HepG2 (cell line): ENCODE data around the gene ACOXL. TPM values are rescaled to one million over a fixed set of nuclear protein-coding genes. Genes with fewer than 3 reads are reported as not detected.

Source experiments
- ATAC-seq: fragments of 200-7000 bp; cut with Tn5 transposase; 3 replicates; pipeline ENCODE4 v1.9.1; 2020; ENCODE audit warnings: mild to moderate bottlenecking, moderate library complexity
- BruUV-seq: library from RNA; stranded (reverse); fragments of 400-500 nt; replicated peaks from 2 replicates; lab custom pipeline; 2021; lab: Mats Ljungman, UMichigan
- CTCF ChIA-PET: fragments of 300-600 bp; formaldehyde crosslinking; extraction: SDS; loops from one replicate; lab custom pipeline; 2021; ENCODE audit warnings: low total read pairs, inconsistent platforms, low intra/inter-chr PET ratio; lab: Yijun Ruan, JAX
- POLR2A ChIA-PET: fragments of 350-600 bp; sonication (Branson Sonifier 250); formaldehyde crosslinking; loops from one replicate; lab custom pipeline; 2020; ENCODE audit warnings: antibody characterized with exemption, inconsistent platforms; lab: Yijun Ruan, JAX
- DNase-seq: peaks from one replicate; pipeline ENCODE4 v3.0.0-alpha.2; 2015; ENCODE audit warnings: low spot score
- FAIRE-seq: peaks from 3 replicates; lab custom pipeline; 2011; peaks lifted over from hg19 to GRCh38; lab: Jason Lieb, UNC
- H2AFZ ChIP-seq: one replicate; pipeline ENCODE4 v1.6.1; 2011; ENCODE audit warnings: low read length, inconsistent platforms
- H3K27ac ChIP-seq: fragments of 300-600 bp; 3 replicates; pipeline ENCODE4 v1.8.0; 2011; ENCODE audit warnings: mixed run types, mild to moderate bottlenecking, mixed read lengths, low read length, inconsistent platforms; ENCODE audit not compliant: insufficient read depth; ENCODE audit errors: extremely low read length
- H3K27me3 ChIP-seq, 2 experiments: fragments of 200-600 bp in 1 of 2; 2 replicates in 1 of 2; 3 replicates in 1 of 2; pipeline versions ENCODE4 v1.6.0 to v1.8.0; 2011; ENCODE audit warnings: low read length in 2 of 2, mild to moderate bottlenecking in 2 of 2, moderate library complexity in 2 of 2, inconsistent platforms in 1 of 2; ENCODE audit not compliant: insufficient read depth in 2 of 2, control insufficient read depth in 1 of 2
- H3K36me3 ChIP-seq, 2 experiments: fragments of 200-600 bp in 1 of 2; replicated peaks in 1 of 2; 2 replicates in 1 of 2; 3 replicates in 1 of 2; pipeline versions ENCODE4 v1.5.1 to v1.8.0; 2011; ENCODE audit warnings: low read length in 2 of 2, inconsistent platforms in 1 of 2; ENCODE audit not compliant: insufficient read depth in 2 of 2, control insufficient read depth in 1 of 2
- H3K4me1 ChIP-seq: 2 replicates; pipeline ENCODE4 v1.5.1; 2012; ENCODE audit warnings: low read length, inconsistent platforms; ENCODE audit not compliant: insufficient read depth
- H3K4me2 ChIP-seq: 2 replicates; pipeline ENCODE4 v1.6.0; 2011; ENCODE audit warnings: low read depth, low read length, inconsistent platforms
- H3K4me3 ChIP-seq, 3 experiments: fragments of 200-600 bp in 1 of 3; sonication (generic), shearing (Covaris generic) in 1 of 3; replicated peaks in 1 of 3; 2 replicates each; pipeline ENCODE4 v1.5.1; 2011 to 2016; ENCODE audit warnings: low read length in 3 of 3, inconsistent platforms in 2 of 3, low read depth in 2 of 3, mild to moderate bottlenecking in 2 of 3, control low read depth in 1 of 3, mixed read lengths in 1 of 3; ENCODE audit not compliant: insufficient read depth in 1 of 3
- H3K79me2 ChIP-seq: one replicate; pipeline ENCODE4 v1.6.1; 2011; ENCODE audit warnings: low read length, inconsistent platforms; ENCODE audit not compliant: insufficient read depth
- H3K9ac ChIP-seq: 2 replicates; pipeline ENCODE4 v1.6.0; 2011; ENCODE audit warnings: mild to moderate bottlenecking, low read depth, low read length, inconsistent platforms; ENCODE audit not compliant: insufficient read depth
- H3K9me3 ChIP-seq: 2 replicates; pipeline ENCODE4 v1.5.1; 2012; ENCODE audit warnings: mild to moderate bottlenecking, low read length
- H4K20me1 ChIP-seq: 2 replicates; pipeline ENCODE4 v1.6.0; 2011; ENCODE audit warnings: inconsistent platforms, mild to moderate bottlenecking, low read length, moderate library complexity; ENCODE audit not compliant: insufficient read depth
- ATF4 ChIP-seq, 2 experiments: fragments of 450-650 bp in 1 of 2; sonication (generic) in 1 of 2; formaldehyde crosslinking; IDR thresholded peaks; 2 replicates each; pipeline versions ENCODE4 v1.5.0 to v1.8.0; 2020 to 2022; ENCODE audit warnings: mild to moderate bottlenecking in 1 of 2, missing genetic modification reagents in 1 of 2
- CEBPB ChIP-seq: IDR thresholded peaks from 2 replicates; pipeline ENCODE4 v1.6.1; 2011; ENCODE audit warnings: low read depth, low read length, improper control_type of control experiment, borderline replicate concordance
- KDM4B ChIP-seq: sonication (generic); formaldehyde crosslinking; IDR thresholded peaks from 2 replicates; pipeline ENCODE4 v1.4.0; 2020; ENCODE audit warnings: missing genetic modification reagents
- PAWR ChIP-seq: sonication (generic); formaldehyde crosslinking; IDR thresholded peaks from 2 replicates; pipeline ENCODE4 v1.4.0; 2020; ENCODE audit warnings: missing genetic modification reagents, mild to moderate bottlenecking, borderline replicate concordance
- REST ChIP-seq, 2 experiments: IDR thresholded peaks; 2 replicates each; pipeline ENCODE4 v1.6.1; 2011 to 2012; ENCODE audit warnings: low read length in 2 of 2, borderline replicate concordance in 1 of 2, low read depth in 1 of 2, mild to moderate bottlenecking in 1 of 2, moderate library complexity in 1 of 2
- SRY ChIP-seq: sonication (generic); formaldehyde crosslinking; IDR thresholded peaks from 2 replicates; pipeline ENCODE4 v1.8.0; 2022; ENCODE audit warnings: mild to moderate bottlenecking, missing genetic modification reagents
- ZBTB3 ChIP-seq: sonication (generic); formaldehyde crosslinking; IDR thresholded peaks from 2 replicates; pipeline ENCODE4 v1.4.0; 2020; ENCODE audit warnings: low read depth, mild to moderate bottlenecking, moderate library complexity, missing genetic modification reagents, borderline replicate concordance
- ZBTB7B ChIP-seq: sonication (generic); formaldehyde crosslinking; IDR thresholded peaks from 2 replicates; pipeline ENCODE4 v1.4.0; 2020; ENCODE audit warnings: missing genetic modification reagents
- ZNF510 ChIP-seq: sonication (generic); formaldehyde crosslinking; IDR thresholded peaks from 2 replicates; pipeline ENCODE4 v1.4.0; 2020; ENCODE audit warnings: low read depth, mild to moderate bottlenecking, missing genetic modification reagents
- ZNF768 ChIP-seq: sonication (generic); formaldehyde crosslinking; IDR thresholded peaks from 2 replicates; pipeline ENCODE4 v1.4.0; 2020; ENCODE audit warnings: missing genetic modification reagents
- WGBS: methylation state at CpG from one replicate; pipeline ENCODE4 v1.1.6; 2017; ENCODE audit warnings: low lambda C conversion rate; 5-methylcytosine and 5-hydroxymethylcytosine counted together
- in situ Hi-C: cut with HindIII; loops from 2 replicates; pipeline ENCODE4 v1.10.0; 2017; ENCODE audit warnings: low pct_unique_long_range_greater_than_20kb; ENCODE audit not compliant: extremely low pct_ligation_motif_present
- intact Hi-C: fragments of 100-400 bp; cut with micrococcal nuclease; formaldehyde crosslinking; loops from one replicate; pipeline ENCODE4 v1.10.0; 2022; ENCODE audit not compliant: unreplicated experiment
- polyA plus RNA-seq, 8 experiments: library from polyadenylated mRNA; depleted of rRNA in 3 of 8; stranded (reverse) in 7 of 8; unstranded in 1 of 8; fragments of >200 nt; fragmentation: Illumina TruSeq in 4 of 8; extraction: Trizol in 4 of 8; gene quantifications; 2 replicates each; pipeline versions ENCODE4 v1.2.1 to v1.2.3, GENCODE V29; 2011 to 2016; ENCODE audit warnings: low read depth in 4 of 8, missing spikeins in 1 of 8, mixed read lengths in 1 of 8; ENCODE audit not compliant: insufficient read depth in 1 of 8
- total RNA-seq, 5 experiments: library from RNA; depleted of rRNA; stranded (reverse); fragments of >200 nt; fragmentation: Illumina TruSeq; extraction: Trizol; gene quantifications; 2 replicates each; pipeline ENCODE4 v1.2.3, GENCODE V29; 2016; ENCODE audit warnings: low read depth in 1 of 5
- TF ChIP-seq, protein P1 (sequence below): sonication (generic); formaldehyde crosslinking; IDR thresholded peaks from 2 replicates; pipeline ENCODE4 v1.4.0; 2020; ENCODE audit warnings: low read depth, mild to moderate bottlenecking, missing genetic modification reagents
- TF ChIP-seq, protein P2 (sequence below): sonication (generic); formaldehyde crosslinking; IDR thresholded peaks from 2 replicates; pipeline ENCODE4 v1.8.1; 2023; ENCODE audit warnings: mild to moderate bottlenecking, inconsistent platforms, moderate library complexity, missing genetic modification reagents, borderline replicate concordance
- TF ChIP-seq, protein P3 (sequence below): IDR thresholded peaks from 2 replicates; pipeline ENCODE4 v1.6.1; 2012; ENCODE audit warnings: inconsistent platforms

ACOXL gene
- total and polyA plus RNA-seq, 2 of the 13 experiments (the other 11 are each of a cell fraction or from before 2014, with no cell fraction given) = not detected

- TF ChIP-seq PAWR (CRISPR knock-in tag) (no peak), ZBTB3 (CRISPR knock-in tag) (no peak), REST (IDR thresholded peaks at IDR 0.05; ENCODE audit: borderline replicate concordance in 1 of 2, low read depth in 1 of 2, low read length in 2 of 2) (no peak), CEBPB (no peak), ZBTB7B (CRISPR knock-in tag) (no peak)
- TF ChIP-seq, protein P1, sequence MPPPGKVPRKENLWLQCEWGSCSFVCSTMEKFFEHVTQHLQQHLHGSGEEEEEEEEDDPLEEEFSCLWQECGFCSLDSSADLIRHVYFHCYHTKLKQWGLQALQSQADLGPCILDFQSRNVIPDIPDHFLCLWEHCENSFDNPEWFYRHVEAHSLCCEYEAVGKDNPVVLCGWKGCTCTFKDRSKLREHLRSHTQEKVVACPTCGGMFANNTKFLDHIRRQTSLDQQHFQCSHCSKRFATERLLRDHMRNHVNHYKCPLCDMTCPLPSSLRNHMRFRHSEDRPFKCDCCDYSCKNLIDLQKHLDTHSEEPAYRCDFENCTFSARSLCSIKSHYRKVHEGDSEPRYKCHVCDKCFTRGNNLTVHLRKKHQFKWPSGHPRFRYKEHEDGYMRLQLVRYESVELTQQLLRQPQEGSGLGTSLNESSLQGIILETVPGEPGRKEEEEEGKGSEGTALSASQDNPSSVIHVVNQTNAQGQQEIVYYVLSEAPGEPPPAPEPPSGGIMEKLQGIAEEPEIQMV (CRISPR knock-in tag) = no peak
These were observed 367.9 kb downstream of the ACOXL start (continued) for GRCh38 chr2:111100087-111100764.

GRCh38 chr2:111100765-111101162 is 368.4 kb downstream of the ACOXL start:
- intact Hi-C loops (no loop called here), in situ Hi-C loops (no loop called here)
- Histone ChIP-seq H3K27ac (no peak overlapping the region), H3K4me2 (no peak overlapping the region; the same call in 1 of the 2 replicates), H3K27me3 (peaks cover 0 to 15% of the 10 kb centered on the region in 2 experiments; a peak in 2 of 5 replicates), H3K79me2 (no peaks in the 10 kb centered on the region), H3K36me3 (no peaks in the 10 kb centered on the region), H3K9ac (no peak overlapping the region), H3K4me3 (no peak overlapping the region), H4K20me1 (no peaks in the 10 kb centered on the region), H3K4me1 (0 out of 2 replicates have a peak, but pooled peaks cover 5% of the 10 kb centered on the region), H2AFZ (no peak overlapping the region), H3K9me3 (no peaks in the 10 kb centered on the region)
- BruUV-seq = no TSS peak
- TF ChIP-seq, protein P2, sequence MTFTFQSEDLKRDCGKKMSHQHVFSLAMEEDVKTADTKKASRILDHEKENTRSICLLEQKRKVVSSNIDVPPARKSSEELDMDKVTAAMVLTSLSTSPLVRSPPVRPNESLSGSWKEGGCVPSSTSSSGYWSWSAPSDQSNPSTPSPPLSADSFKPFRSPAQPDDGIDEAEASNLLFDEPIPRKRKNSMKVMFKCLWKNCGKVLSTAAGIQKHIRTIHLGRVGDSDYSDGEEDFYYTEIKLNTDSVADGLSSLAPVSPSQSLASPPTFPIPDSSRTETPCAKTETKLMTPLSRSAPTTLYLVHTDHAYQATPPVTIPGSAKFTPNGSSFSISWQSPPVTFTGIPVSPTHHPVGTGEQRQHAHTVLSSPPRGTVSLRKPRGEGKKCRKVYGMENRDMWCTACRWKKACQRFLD (CRISPR knock-in tag) = no peak
- no peak for TF ChIP-seq SRY (CRISPR knock-in tag)
- TF ChIP-seq, protein P3, sequence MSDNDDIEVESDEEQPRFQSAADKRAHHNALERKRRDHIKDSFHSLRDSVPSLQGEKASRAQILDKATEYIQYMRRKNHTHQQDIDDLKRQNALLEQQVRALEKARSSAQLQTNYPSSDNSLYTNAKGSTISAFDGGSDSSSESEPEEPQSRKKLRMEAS = no peak
- no peak for TF ChIP-seq ZNF768 (CRISPR knock-in tag)
- TF ChIP-seq KDM4B (CRISPR knock-in tag) = no peak
- no peak for TF ChIP-seq ZNF510
- 0 out of 4 replicates have a peak, but pooled peaks of 1 of the 2 experiments have one; percentile 28 for TF ChIP-seq ATF4 (CRISPR knock-in tag; IDR thresholded peaks at IDR 0.05)
- POLR2A ChIA-PET = no interaction called here
- no peak for DNase-seq
- 83% methylated on average over 5 of the region's 5 CpGs for WGBS
- no peak for ATAC-seq
- no peak for FAIRE-seq
- CTCF ChIA-PET = no interaction called here
